Activated T-cell treated with anti-CD3 and anti-CD28 coated beads, Interleukin-2, amount 50 U/mL, for 72 hours (primary cell): ENCODE results near the gene TTC21A. TPM values are rescaled to one million over a fixed set of nuclear protein-coding genes. Genes with fewer than 3 reads are reported as not detected.

Source experiments
- ATAC-seq, 2 donors: fragments of 150-1000 bp; cut with Tn5 transposase; replicated peaks in 1 of 2; 2 replicates each; pipeline ENCODE4 v1.10.0; 2021; ENCODE audit warnings: moderate library complexity in 2 of 2, mild to moderate bottlenecking in 1 of 2
- DNase-seq, 2 donors: peaks; one replicate each; pipeline ENCODE4 v3.0.0; 2021 to 2022; ENCODE audit warnings: mixed read lengths in 1 of 2
- H3K27ac Mint-ChIP-seq: one replicate; pipeline ENCODE4 v1.8.0; 2022; ENCODE audit warnings: mild to moderate bottlenecking, moderate library complexity, mixed read lengths
- H3K27me3 Mint-ChIP-seq: one replicate; pipeline ENCODE4 v1.8.0; 2022; ENCODE audit warnings: low read depth, mixed read lengths
- H3K36me3 Mint-ChIP-seq, 2 donors: one replicate each; pipeline ENCODE4 v1.8.0; 2022; ENCODE audit warnings: mixed read lengths in 2 of 2, mild to moderate bottlenecking in 1 of 2; ENCODE audit not compliant: insufficient read depth in 2 of 2
- H3K4me1 Mint-ChIP-seq: one replicate; pipeline ENCODE4 v1.8.0; 2022; ENCODE audit warnings: low read depth, mixed read lengths
- H3K4me3 Mint-ChIP-seq, 2 donors: one replicate each; pipeline ENCODE4 v1.8.0; 2022; ENCODE audit warnings: mild to moderate bottlenecking in 2 of 2, mixed read lengths in 2 of 2, moderate library complexity in 2 of 2
- H3K9me3 Mint-ChIP-seq, 2 donors: one replicate each; pipeline ENCODE4 v1.8.0; 2022; ENCODE audit warnings: mixed read lengths in 2 of 2
- total RNA-seq, 2 donors: library from RNA; stranded (reverse); gene quantifications; one replicate each; pipeline ENCODE4 v1.2.3, GENCODE V29; 2022

TTC21A gene
- total RNA-seq, 2 donors from 2014 or later: 2.0 to 2.2 TPM

DNA sequence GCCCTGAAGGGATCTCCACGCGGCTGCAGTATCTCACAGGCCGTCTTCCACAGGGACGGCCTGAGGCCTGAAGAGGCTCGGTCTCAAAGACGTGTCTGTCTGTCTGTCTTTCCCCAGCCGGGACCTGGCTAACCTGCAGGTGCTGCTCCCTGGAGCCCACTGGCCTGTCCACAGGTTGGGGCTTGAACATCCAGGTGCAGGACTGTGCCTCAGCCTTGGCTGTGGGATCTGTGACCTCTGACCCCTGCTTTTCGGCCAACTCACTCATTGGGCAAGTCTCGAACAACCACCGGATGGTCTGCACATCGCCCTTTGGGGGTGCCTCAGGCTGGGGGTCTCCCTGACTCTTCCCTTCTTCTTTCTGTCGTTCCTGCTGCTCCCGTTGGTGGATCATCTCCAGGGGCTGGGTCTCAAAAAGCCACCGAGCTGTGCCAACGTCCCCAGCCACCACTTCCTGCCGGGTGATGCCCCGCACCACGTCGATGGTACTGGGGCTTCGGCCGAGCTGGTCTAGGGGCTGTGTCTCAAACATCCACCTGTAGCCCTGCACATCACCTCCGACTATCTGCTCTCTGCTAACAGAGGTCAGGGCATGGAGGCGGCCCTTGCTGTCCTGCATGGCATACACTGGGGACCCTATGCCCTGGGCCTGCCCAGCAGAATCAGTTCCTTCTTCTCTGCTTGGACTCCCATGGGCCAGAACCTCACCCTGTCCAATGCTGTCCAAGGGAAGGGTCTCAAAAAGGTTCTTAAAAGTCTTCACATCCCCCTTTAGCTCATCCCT, 80.1 kb downstream of the TTC21A start:
- H3K27ac Mint-ChIP-seq: no peak overlapping the region
- no peak overlapping the region for H3K4me3 Mint-ChIP-seq
- H3K9me3 Mint-ChIP-seq: no peaks in the 10 kb centered on the region
- no peaks in the 10 kb centered on the region for H3K27me3 Mint-ChIP-seq
- no peaks in the 10 kb centered on the region for H3K36me3 Mint-ChIP-seq
- DNase-seq: no peak
- no peak for ATAC-seq
- H3K4me1 Mint-ChIP-seq: peaks cover 29% of the 10 kb centered on the region

Other genes with a start within 250 kb of the TTC21A start
- gene SCN11A, start 55.7 kb upstream of the TTC21A start, total RNA-seq: under 1 TPM; 0.22 to 0.44 TPM
- gene WDR48, start 55.7 kb upstream of the TTC21A start, total RNA-seq: 10 to 100 TPM; 53.3 to 61.0 TPM
- gene GORASP1, start 53 bp upstream of the TTC21A start, total RNA-seq: 10 to 100 TPM; 20.0 to 24.5 TPM
- gene CSRNP1, start 45.9 kb downstream of the TTC21A start, total RNA-seq: 10 to 100 TPM; 68.7 to 81.3 TPM
- under 1 TPM; 0.09 to 0.10 TPM for gene XIRP1, start 84.9 kb downstream of the TTC21A start, total RNA-seq
- 1 to 10 TPM in 1 of 2 donors, under 1 TPM in 1; 0.79 to 2.7 TPM for gene CX3CR1, start 172.4 kb downstream of the TTC21A start, total RNA-seq
- gene CCR8, start 222.0 kb downstream of the TTC21A start, total RNA-seq: 1 to 10 TPM; 1.2 to 1.7 TPM